Activated CD8-positive, alpha-beta T cell treated with anti-CD3 and anti-CD28 coated beads for 36 hours (primary cell): ENCODE results near the gene GABRP. TPM values are rescaled to one million over a fixed set of nuclear protein-coding genes. Genes with fewer than 3 reads are reported as not detected.
"Not testable (repeated sequence)": the region's sequence is repeated elsewhere in the genome, so short reads cannot be mapped to it uniquely, and the experiment has no call there.

Experiments
- ATAC-seq: fragments of 200-7000 bp; cut with Tn5 transposase; one replicate; pipeline ENCODE4 v1.10.0; 2021; ENCODE audit warnings: mild to moderate bottlenecking, moderate library complexity
- CTCF ChIA-PET: fragments of 350-600 bp; sonication (Branson Sonifier 250); formaldehyde crosslinking; loops from one replicate; lab custom pipeline; 2021; ENCODE audit warnings: antibody characterized with exemption; lab: Charles Lee
- POLR2A ChIA-PET: fragments of 350-600 bp; sonication (Branson Sonifier 250); formaldehyde crosslinking; loops from one replicate; lab custom pipeline; 2021; ENCODE audit warnings: antibody characterized with exemption; lab: Charles Lee
- DNase-seq: peaks from one replicate; pipeline ENCODE4 v3.0.0-alpha.2; 2020
- H3K27ac Mint-ChIP-seq: one replicate; pipeline ENCODE4 v1.8.0; 2021; ENCODE audit warnings: mild to moderate bottlenecking, mixed read lengths
- H3K27me3 Mint-ChIP-seq: one replicate; pipeline ENCODE4 v1.8.0; 2021; ENCODE audit warnings: mixed read lengths
- H3K36me3 Mint-ChIP-seq: one replicate; pipeline ENCODE4 v1.8.0; 2021; ENCODE audit warnings: low read depth, mixed read lengths
- H3K4me1 Mint-ChIP-seq: one replicate; pipeline ENCODE4 v1.8.0; 2021; ENCODE audit warnings: low read depth, mixed read lengths
- H3K4me3 Mint-ChIP-seq: one replicate; pipeline ENCODE4 v1.8.0; 2021; ENCODE audit warnings: mild to moderate bottlenecking, moderate library complexity, mixed read lengths
- H3K9me3 Mint-ChIP-seq: one replicate; pipeline ENCODE4 v1.8.0; 2021; ENCODE audit warnings: mixed read lengths
- intact Hi-C: fragments of 100-400 bp; cut with micrococcal nuclease; formaldehyde crosslinking; loops from one replicate; pipeline ENCODE4 v1.10.0; 2022
- total RNA-seq, 2 experiments: library from RNA; stranded (reverse); gene quantifications; one replicate each; pipeline ENCODE4 v1.2.3, GENCODE V29; 2021
- TF ChIP-seq, protein P1 (sequence below): fragments of 200-600 bp; IDR thresholded peaks from one replicate; pipeline ENCODE4 v1.8.0; 2022; ENCODE audit warnings: antibody characterized with exemption, mild to moderate bottlenecking

GABRP gene
- total RNA-seq, 2 experiments from 2014 or later: not detected

DNA sequence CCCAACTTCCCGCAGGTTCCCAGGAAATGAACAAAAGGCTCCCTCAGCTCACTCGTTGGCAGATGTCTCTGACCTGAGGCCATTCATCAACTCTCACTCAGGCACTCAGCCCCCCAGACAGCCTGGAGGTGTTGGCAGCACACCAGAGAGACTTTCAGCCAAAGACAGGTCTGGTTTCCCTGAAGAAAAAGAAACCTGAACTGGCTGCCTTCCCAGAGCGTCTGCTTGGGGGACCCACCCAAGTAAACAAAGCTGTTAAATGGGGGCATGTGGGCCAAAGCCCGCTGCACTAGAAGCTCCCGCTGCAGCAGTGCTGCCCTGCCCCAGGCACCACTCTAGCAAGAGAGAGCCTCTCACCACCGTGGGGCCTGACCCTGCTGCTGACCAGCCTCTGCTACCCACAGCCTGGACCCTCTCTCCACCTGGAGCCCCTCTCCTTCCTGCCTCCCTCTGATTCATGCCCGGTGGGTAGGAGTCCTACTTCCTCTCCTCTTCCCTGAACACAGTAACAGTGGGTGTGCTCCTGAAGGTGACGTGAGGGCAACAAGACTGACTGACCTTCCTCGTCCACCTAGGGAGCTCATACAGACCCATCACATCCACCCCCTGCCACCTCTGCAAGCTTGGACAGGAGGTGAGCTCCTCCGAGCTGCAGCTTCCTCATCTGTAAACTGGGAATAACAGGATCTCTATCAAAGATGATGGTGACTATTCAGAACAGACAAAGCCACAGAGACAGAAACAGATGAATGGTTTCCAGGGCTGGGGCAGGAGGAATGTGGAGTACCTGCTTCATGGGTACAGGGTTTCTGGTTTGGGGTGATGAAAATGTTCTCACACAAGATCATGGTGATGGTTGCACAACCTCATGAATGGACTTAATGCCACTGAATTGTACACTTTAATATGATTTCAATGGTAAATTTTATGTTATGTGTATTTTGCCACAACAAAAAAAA, 31.0 kb upstream of the GABRP start:
- POLR2A ChIA-PET: no interaction called here
- no peak for ATAC-seq
- Mint-ChIP-seq H3K9me3 (no peaks in the 10 kb centered on the region), H3K27ac (no peak overlapping the region), H3K4me1 (no peaks in the 10 kb centered on the region), H3K36me3 (no peaks in the 10 kb centered on the region), H3K4me3 (no peak overlapping the region), H3K27me3 (peaks cover 10% of the 10 kb centered on the region)
- intact Hi-C loops: no loop called here
- CTCF ChIA-PET: no interaction called here
- TF ChIP-seq, protein P1, sequence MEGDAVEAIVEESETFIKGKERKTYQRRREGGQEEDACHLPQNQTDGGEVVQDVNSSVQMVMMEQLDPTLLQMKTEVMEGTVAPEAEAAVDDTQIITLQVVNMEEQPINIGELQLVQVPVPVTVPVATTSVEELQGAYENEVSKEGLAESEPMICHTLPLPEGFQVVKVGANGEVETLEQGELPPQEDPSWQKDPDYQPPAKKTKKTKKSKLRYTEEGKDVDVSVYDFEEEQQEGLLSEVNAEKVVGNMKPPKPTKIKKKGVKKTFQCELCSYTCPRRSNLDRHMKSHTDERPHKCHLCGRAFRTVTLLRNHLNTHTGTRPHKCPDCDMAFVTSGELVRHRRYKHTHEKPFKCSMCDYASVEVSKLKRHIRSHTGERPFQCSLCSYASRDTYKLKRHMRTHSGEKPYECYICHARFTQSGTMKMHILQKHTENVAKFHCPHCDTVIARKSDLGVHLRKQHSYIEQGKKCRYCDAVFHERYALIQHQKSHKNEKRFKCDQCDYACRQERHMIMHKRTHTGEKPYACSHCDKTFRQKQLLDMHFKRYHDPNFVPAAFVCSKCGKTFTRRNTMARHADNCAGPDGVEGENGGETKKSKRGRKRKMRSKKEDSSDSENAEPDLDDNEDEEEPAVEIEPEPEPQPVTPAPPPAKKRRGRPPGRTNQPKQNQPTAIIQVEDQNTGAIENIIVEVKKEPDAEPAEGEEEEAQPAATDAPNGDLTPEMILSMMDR: no peak
- DNase-seq: no peak

GRCh38 chr5:170753311-170753710, 30.2 kb upstream of the GABRP start:
- DNase-seq (no peak), ATAC-seq (no peak)
- POLR2A ChIA-PET: no interaction called here
- Mint-ChIP-seq H3K36me3 (no peaks in the 10 kb centered on the region), H3K9me3 (no peaks in the 10 kb centered on the region), H3K4me3 (no peak overlapping the region), H3K4me1 (no peaks in the 10 kb centered on the region), H3K27ac (no peak overlapping the region), H3K27me3 (peaks cover 6% of the 10 kb centered on the region)
- intact Hi-C loops: no loop called here
- CTCF ChIA-PET: no interaction called here
- TF ChIP-seq, protein P1: no peak

- H3K27me3 Mint-ChIP-seq, H3K4me1 Mint-ChIP-seq, DNase-seq, H3K4me3 Mint-ChIP-seq, ATAC-seq, POLR2A ChIA-PET, H3K27ac Mint-ChIP-seq, CTCF ChIA-PET, H3K9me3 Mint-ChIP-seq, intact Hi-C loops, H3K36me3 Mint-ChIP-seq: not testable (repeated sequence)
Measured at GRCh38 chr5:170754508-170754907, 29.0 kb upstream of the GABRP start.

DNA sequence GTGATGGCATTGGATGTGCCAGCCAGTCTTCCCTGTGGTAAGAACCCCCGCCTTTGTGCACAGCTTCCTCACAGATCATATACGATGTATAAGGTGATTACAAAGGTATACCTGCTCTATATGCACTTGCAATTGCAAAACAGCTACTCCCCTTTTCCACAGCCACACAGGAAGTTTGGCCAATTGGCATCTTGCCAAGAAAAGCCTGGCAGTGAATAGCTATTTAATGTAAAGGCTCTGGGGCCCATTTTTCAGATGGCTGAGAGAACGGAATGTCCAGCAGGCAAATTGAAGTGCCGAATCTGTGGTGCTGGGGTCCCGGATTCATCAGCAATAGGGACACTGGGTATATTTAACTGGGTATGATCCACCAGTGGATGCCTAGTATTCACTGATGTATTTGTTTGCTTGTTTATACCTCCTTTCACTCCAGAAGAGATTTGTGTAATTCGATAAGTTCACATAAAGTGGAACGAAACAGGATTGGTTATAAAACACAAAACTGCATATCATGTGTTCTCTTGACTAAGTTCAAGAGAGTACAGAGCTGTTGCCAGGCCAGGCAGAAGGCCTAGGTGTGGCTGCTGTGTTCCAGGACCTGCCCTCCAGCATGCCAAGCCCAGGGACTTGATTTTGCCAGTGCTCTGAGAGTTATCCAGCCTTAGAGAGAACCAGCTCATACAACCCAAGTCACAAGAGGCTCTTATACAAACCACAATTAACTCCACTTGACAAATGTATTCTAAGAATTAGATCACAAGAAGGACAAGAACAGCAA, 27.7 kb upstream of the GABRP start:
- Mint-ChIP-seq H3K9me3 (no peaks in the 10 kb centered on the region), H3K36me3 (no peaks in the 10 kb centered on the region), H3K4me3 (no peak overlapping the region), H3K27me3 (peaks cover 2% of the 10 kb centered on the region), H3K27ac (no peak overlapping the region), H3K4me1 (no peaks in the 10 kb centered on the region)
- TF ChIP-seq, protein P1: no peak
- ChIA-PET POLR2A (no interaction called here), CTCF (no interaction called here)
- ATAC-seq (no peak), DNase-seq (no peak)
- intact Hi-C loops: no loop called here

DNA sequence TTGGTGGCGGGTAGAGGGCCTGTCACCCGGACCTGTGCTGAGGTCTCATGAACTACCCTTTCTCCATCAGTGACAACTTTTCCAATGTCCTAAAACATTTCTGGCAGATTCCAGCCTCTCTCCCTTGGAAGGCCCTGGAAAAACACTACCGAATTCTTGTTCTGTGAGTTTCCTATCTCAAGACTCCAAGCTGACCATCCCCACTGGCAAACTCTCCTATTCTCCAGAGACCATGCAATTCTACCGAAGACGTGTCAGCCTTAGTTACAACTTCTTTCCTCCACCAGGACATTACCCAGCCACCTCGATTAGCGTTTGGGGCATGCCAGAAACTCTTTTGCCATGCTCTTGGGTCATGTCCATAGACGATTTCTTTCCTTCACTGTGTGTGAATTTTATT, 26.8 kb upstream of the GABRP start:
- DNase-seq: no peak
- POLR2A ChIA-PET: no interaction called here
- CTCF ChIA-PET: no interaction called here
- no peak for ATAC-seq
- intact Hi-C loops: no loop called here
- Mint-ChIP-seq H3K27ac (no peak overlapping the region), H3K9me3 (no peaks in the 10 kb centered on the region), H3K36me3 (no peaks in the 10 kb centered on the region), H3K4me1 (no peaks in the 10 kb centered on the region), H3K4me3 (no peak overlapping the region), H3K27me3 (peaks cover 2% of the 10 kb centered on the region)
- TF ChIP-seq, protein P1: no peak
